ENCODE results near the gene SPRR2E. TPM values are rescaled to one million over a fixed set of nuclear protein-coding genes. Genes with fewer than 3 reads are reported as not detected.
"Not testable (repeated sequence)": the region's sequence is repeated elsewhere in the genome, so short reads cannot be mapped to it uniquely, and the experiment has no call there.

SPRR2E gene
- polyA plus RNA-seq, 4 donors: 0.24 to 2.2 TPM; not detected in 2

- FAIRE-seq (no peak), DNase-seq (peak in 1 of 2 donors; percentile 20)
- H3K36me3 ChIP-seq (ENCODE audit: control insufficient read depth in 3 of 3, insufficient read depth in 2 of 3, low read depth in 1 of 3, low read length in 3 of 3): no peaks in the 10 kb centered on the region
- H3K9me3 ChIP-seq (ENCODE audit: control insufficient read depth in 2 of 2, insufficient read depth in 1 of 2, low read depth in 1 of 2, low read length in 1 of 2): no peaks in the 10 kb centered on the region
- no peak overlapping the region for H3K4me3 ChIP-seq (ENCODE audit: low read depth in 1 of 3, low read length in 3 of 3)
- no peaks in the 10 kb centered on the region for H3K27me3 ChIP-seq (ENCODE audit: control insufficient read depth in 3 of 3, insufficient read depth in 3 of 3, low read length in 3 of 3)
- 18 to 34% (median 32%) methylated on average over 3 of the region's 3 CpGs for WGBS, 3 donors
- H3K4me1 ChIP-seq (ENCODE audit: control insufficient read depth in 3 of 3, insufficient read depth in 2 of 3, low read depth in 1 of 3, low read length in 2 of 3): no peaks in the 10 kb centered on the region
- H3K27ac ChIP-seq (ENCODE audit: low read depth in 1 of 3, low read length in 2 of 3): no peak overlapping the region
Measured at GRCh38 chr1:153122831-153123421, 28.6 kb upstream of the SPRR2E start.

GRCh38 chr1:153120945-153121344 is 26.6 kb upstream of the SPRR2E start:
- DNase-seq: no peak
- H3K36me3 ChIP-seq (ENCODE audit: control insufficient read depth in 3 of 3, insufficient read depth in 2 of 3, low read depth in 1 of 3, low read length in 3 of 3): no peaks in the 10 kb centered on the region
- H3K27ac ChIP-seq (ENCODE audit: low read depth in 1 of 3, low read length in 2 of 3): no peak overlapping the region
- H3K9me3 ChIP-seq (ENCODE audit: control insufficient read depth in 2 of 2, insufficient read depth in 1 of 2, low read depth in 1 of 2, low read length in 1 of 2): no peaks in the 10 kb centered on the region
- no peaks in the 10 kb centered on the region for H3K27me3 ChIP-seq (ENCODE audit: control insufficient read depth in 3 of 3, insufficient read depth in 3 of 3, low read length in 3 of 3)
- FAIRE-seq: no peak
- no peak overlapping the region for H3K4me3 ChIP-seq (ENCODE audit: low read depth in 1 of 3, low read length in 3 of 3)
- no peaks in the 10 kb centered on the region for H3K4me1 ChIP-seq (ENCODE audit: control insufficient read depth in 3 of 3, insufficient read depth in 2 of 3, low read depth in 1 of 3, low read length in 2 of 3)

- no peak overlapping the region for H3K27ac ChIP-seq (ENCODE audit: low read depth in 1 of 3, low read length in 2 of 3)
- FAIRE-seq: no peak
Measured at GRCh38 chr1:153119491-153119971, 25.2 kb upstream of the SPRR2E start.

GRCh38 chr1:153115264-153115663 is 20.9 kb upstream of the SPRR2E start:
- H3K9me3 ChIP-seq (ENCODE audit: control insufficient read depth in 2 of 2, insufficient read depth in 1 of 2, low read depth in 1 of 2, low read length in 1 of 2); DNase-seq; H3K4me3 ChIP-seq (ENCODE audit: low read depth in 1 of 3, low read length in 3 of 3); H3K4me1 ChIP-seq (ENCODE audit: control insufficient read depth in 3 of 3, insufficient read depth in 2 of 3, low read depth in 1 of 3, low read length in 2 of 3); H3K36me3 ChIP-seq (ENCODE audit: control insufficient read depth in 3 of 3, insufficient read depth in 2 of 3, low read depth in 1 of 3, low read length in 3 of 3); FAIRE-seq; H3K27me3 ChIP-seq (ENCODE audit: control insufficient read depth in 3 of 3, insufficient read depth in 3 of 3, low read length in 3 of 3); H3K27ac ChIP-seq (ENCODE audit: low read depth in 1 of 3, low read length in 2 of 3): not testable (repeated sequence)

More at GRCh38 chr1:153119491-153119971, 25.2 kb upstream of the SPRR2E start:
- H3K4me3 ChIP-seq (ENCODE audit: low read depth in 1 of 3, low read length in 3 of 3): no peak overlapping the region
- no peaks in the 10 kb centered on the region for H3K4me1 ChIP-seq (ENCODE audit: control insufficient read depth in 3 of 3, insufficient read depth in 2 of 3, low read depth in 1 of 3, low read length in 2 of 3)
- no peaks in the 10 kb centered on the region for H3K36me3 ChIP-seq (ENCODE audit: control insufficient read depth in 3 of 3, insufficient read depth in 2 of 3, low read depth in 1 of 3, low read length in 3 of 3)
- H3K9me3 ChIP-seq (ENCODE audit: control insufficient read depth in 2 of 2, insufficient read depth in 1 of 2, low read depth in 1 of 2, low read length in 1 of 2): no peaks in the 10 kb centered on the region
- no peak for DNase-seq
- 16 to 41% (median 31%) methylated on average over 3 of the region's 3 CpGs for WGBS, 3 donors
- H3K27me3 ChIP-seq (ENCODE audit: control insufficient read depth in 3 of 3, insufficient read depth in 3 of 3, low read length in 3 of 3): no peaks in the 10 kb centered on the region

GRCh38 chr1:153113416-153113815 is 19.1 kb upstream of the SPRR2E start, which contains the start of gene SPRR2F:
SPRR2F (minus strand) TSS chr1:153113516; CDS start chr1:153112733, 783 bp downstream.
- no peak for FAIRE-seq
- H3K4me3 ChIP-seq (ENCODE audit: low read depth in 1 of 3, low read length in 3 of 3): no peak within 1 kb of the TSS
- H3K36me3 ChIP-seq (ENCODE audit: control insufficient read depth in 3 of 3, insufficient read depth in 2 of 3, low read depth in 1 of 3, low read length in 3 of 3): no peaks in the 10 kb centered on the region
- no peaks in the 10 kb centered on the region for H3K9me3 ChIP-seq (ENCODE audit: control insufficient read depth in 2 of 2, insufficient read depth in 1 of 2, low read depth in 1 of 2, low read length in 1 of 2)
- H3K27me3 ChIP-seq (ENCODE audit: control insufficient read depth in 3 of 3, insufficient read depth in 3 of 3, low read length in 3 of 3): no peaks in the 10 kb centered on the region
- H3K27ac ChIP-seq (ENCODE audit: low read depth in 1 of 3, low read length in 2 of 3): no peak within 1 kb of the TSS
- H3K4me1 ChIP-seq (ENCODE audit: control insufficient read depth in 3 of 3, insufficient read depth in 2 of 3, low read depth in 1 of 3, low read length in 2 of 3): no peaks in the 10 kb centered on the region
- WGBS, 3 donors: 72 to 83% (median 80%) methylated on average over 3 of the region's 3 CpGs
- no peak for DNase-seq

GRCh38 chr1:153112454-153112853 is 18.1 kb upstream of the SPRR2E start:
- H3K9me3 ChIP-seq (ENCODE audit: control insufficient read depth in 2 of 2, insufficient read depth in 1 of 2, low read depth in 1 of 2, low read length in 1 of 2); H3K4me1 ChIP-seq (ENCODE audit: control insufficient read depth in 3 of 3, insufficient read depth in 2 of 3, low read depth in 1 of 3, low read length in 2 of 3); DNase-seq; H3K36me3 ChIP-seq (ENCODE audit: control insufficient read depth in 3 of 3, insufficient read depth in 2 of 3, low read depth in 1 of 3, low read length in 3 of 3); H3K27ac ChIP-seq (ENCODE audit: low read depth in 1 of 3, low read length in 2 of 3); H3K27me3 ChIP-seq (ENCODE audit: control insufficient read depth in 3 of 3, insufficient read depth in 3 of 3, low read length in 3 of 3); FAIRE-seq; H3K4me3 ChIP-seq (ENCODE audit: low read depth in 1 of 3, low read length in 3 of 3): not testable (repeated sequence)
- WGBS, 3 donors: 58 to 75% (median 63%) methylated on average over 5 of the region's 5 CpGs

GRCh38 chr1:153100245-153100644 is 5.9 kb upstream of the SPRR2E start:
- no peak overlapping the region for H3K27ac ChIP-seq (ENCODE audit: low read depth in 1 of 3, low read length in 2 of 3)
- no peak overlapping the region for H3K4me3 ChIP-seq (ENCODE audit: low read depth in 1 of 3, low read length in 3 of 3)
- H3K36me3 ChIP-seq (ENCODE audit: control insufficient read depth in 3 of 3, insufficient read depth in 2 of 3, low read depth in 1 of 3, low read length in 3 of 3): no peaks in the 10 kb centered on the region
- 83 to 91% (median 90%) methylated on average over 5 of the region's 5 CpGs for WGBS, 3 donors
- no peaks in the 10 kb centered on the region for H3K9me3 ChIP-seq (ENCODE audit: control insufficient read depth in 2 of 2, insufficient read depth in 1 of 2, low read depth in 1 of 2, low read length in 1 of 2)
- no peaks in the 10 kb centered on the region for H3K4me1 ChIP-seq (ENCODE audit: control insufficient read depth in 3 of 3, insufficient read depth in 2 of 3, low read depth in 1 of 3, low read length in 2 of 3)
- no peaks in the 10 kb centered on the region for H3K27me3 ChIP-seq (ENCODE audit: control insufficient read depth in 3 of 3, insufficient read depth in 3 of 3, low read length in 3 of 3)
- FAIRE-seq (no peak), DNase-seq (no peak)

GRCh38 chr1:153099461-153100045 is 5.2 kb upstream of the SPRR2E start:
- FAIRE-seq (no peak), DNase-seq (no peak)
- no peak overlapping the region for H3K27ac ChIP-seq (ENCODE audit: low read depth in 1 of 3, low read length in 2 of 3)
- H3K9me3 ChIP-seq (ENCODE audit: control insufficient read depth in 2 of 2, insufficient read depth in 1 of 2, low read depth in 1 of 2, low read length in 1 of 2): no peaks in the 10 kb centered on the region
- no peaks in the 10 kb centered on the region for H3K27me3 ChIP-seq (ENCODE audit: control insufficient read depth in 3 of 3, insufficient read depth in 3 of 3, low read length in 3 of 3)
- 82 to 88% (median 83%) methylated on average over 9 of the region's 9 CpGs for WGBS, 3 donors
- no peaks in the 10 kb centered on the region for H3K4me1 ChIP-seq (ENCODE audit: control insufficient read depth in 3 of 3, insufficient read depth in 2 of 3, low read depth in 1 of 3, low read length in 2 of 3)
- no peaks in the 10 kb centered on the region for H3K36me3 ChIP-seq (ENCODE audit: control insufficient read depth in 3 of 3, insufficient read depth in 2 of 3, low read depth in 1 of 3, low read length in 3 of 3)
- no peak overlapping the region for H3K4me3 ChIP-seq (ENCODE audit: low read depth in 1 of 3, low read length in 3 of 3)

- H3K36me3 ChIP-seq (ENCODE audit: control insufficient read depth in 3 of 3, insufficient read depth in 2 of 3, low read depth in 1 of 3, low read length in 3 of 3): no peaks in the 10 kb centered on the region
- no peak overlapping the region for H3K4me3 ChIP-seq (ENCODE audit: low read depth in 1 of 3, low read length in 3 of 3)
- H3K27me3 ChIP-seq (ENCODE audit: control insufficient read depth in 3 of 3, insufficient read depth in 3 of 3, low read length in 3 of 3): no peaks in the 10 kb centered on the region
- no peak for FAIRE-seq
- H3K27ac ChIP-seq (ENCODE audit: low read depth in 1 of 3, low read length in 2 of 3): no peak overlapping the region
- H3K4me1 ChIP-seq (ENCODE audit: control insufficient read depth in 3 of 3, insufficient read depth in 2 of 3, low read depth in 1 of 3, low read length in 2 of 3): no peaks in the 10 kb centered on the region
- H3K9me3 ChIP-seq (ENCODE audit: control insufficient read depth in 2 of 2, insufficient read depth in 1 of 2, low read depth in 1 of 2, low read length in 1 of 2): no peaks in the 10 kb centered on the region
- DNase-seq: no peak
Measured at GRCh38 chr1:153095764-153096163, 1.4 kb upstream of the SPRR2E start.
